AG08396 (cell line): Measurements from ENCODE around the gene FMO5.
"Not testable (repeated sequence)": the region's sequence is repeated elsewhere in the genome, so short reads cannot be mapped to it uniquely, and the experiment has no call there.

Experiments
- DNase-seq: peaks from one replicate; pipeline ENCODE4 v3.0.0; 2012; ENCODE audit warnings: low spot score, mixed read lengths

FMO5 gene

GRCh38 chr1:147204080-147204479 is 21.1 kb downstream of the FMO5 start:
- no peak for DNase-seq

- no peak for DNase-seq
Observed at GRCh38 chr1:147202576-147202975, 22.6 kb downstream of the FMO5 start.

- DNase-seq = no peak
Observed at GRCh38 chr1:147201786-147202185, 23.4 kb downstream of the FMO5 start.

- DNase-seq = no peak
Observed at GRCh38 chr1:147201276-147201675, 23.9 kb downstream of the FMO5 start.

GRCh38 chr1:147197324-147197723 is 27.8 kb downstream of the FMO5 start:
- not testable (repeated sequence) for DNase-seq

GRCh38 chr1:147189514-147189913 is 35.6 kb downstream of the FMO5 start:
- DNase-seq = no peak

- DNase-seq = no peak
Observed at GRCh38 chr1:147185432-147185831, 39.7 kb downstream of the FMO5 start.

GRCh38 chr1:147177611-147178380 is 47.3 kb downstream of the FMO5 start:
- DNase-seq = peak; percentile 44

GRCh38 chr1:147172168-147173016 is 52.7 kb downstream of the FMO5 start, which contains the start of gene PRKAB2:
Gene PRKAB2, minus strand, starts transcription at chr1:147172470. Its CDS starts 326 bp downstream, at chr1:147172144.
- DNase-seq = peak; percentile 96

GRCh38 chr1:147171399-147172167 is 53.6 kb downstream of the FMO5 start:
- DNase-seq = peak; percentile 17

- DNase-seq = no peak
Observed at GRCh38 chr1:147169840-147170674, 55.1 kb downstream of the FMO5 start.

- DNase-seq = no peak
Observed at GRCh38 chr1:147169171-147169570, 56.0 kb downstream of the FMO5 start.

GRCh38 chr1:147168626-147169058 is 56.5 kb downstream of the FMO5 start:
- no peak for DNase-seq

- peak; percentile 80 for DNase-seq
Observed at GRCh38 chr1:147167365-147167764, 57.8 kb downstream of the FMO5 start.

- DNase-seq = no peak
Observed at GRCh38 chr1:147163019-147163418, 62.1 kb downstream of the FMO5 start.

- no peak for DNase-seq
Observed at GRCh38 chr1:147162093-147162492, 63.0 kb downstream of the FMO5 start.

- not testable (repeated sequence) for DNase-seq
Observed at GRCh38 chr1:147157116-147157515, 68.0 kb downstream of the FMO5 start.

GRCh38 chr1:147156642-147157041 is 68.5 kb downstream of the FMO5 start:
- no peak for DNase-seq

- no peak for DNase-seq
Observed at GRCh38 chr1:147152772-147153171, 72.4 kb downstream of the FMO5 start.

- DNase-seq = no peak
Observed at GRCh38 chr1:147151244-147151643, 73.9 kb downstream of the FMO5 start.

- DNase-seq = no peak
Observed at GRCh38 chr1:147142886-147143285, 82.3 kb downstream of the FMO5 start.
